Measurements from ENCODE around the gene ADK. TPM values are rescaled to one million over a fixed set of nuclear protein-coding genes. Genes with fewer than 3 reads are reported as not detected.

The ADK gene
- total and polyA plus RNA-seq, 2 of the 13 experiments (the other 11 are each of a cell fraction or from before 2014, with no cell fraction given) = 48.6 to 79.1 TPM

GRCh38 chr10:74150204-74150989 is 624 bp upstream of the ADK start, which contains the start of gene AP3M1 (continued):
- 0 out of 2 replicates have a peak, but pooled peaks have one; percentile 47 for TF ChIP-seq GMEB1 (CRISPR knock-in tag; IDR thresholded peaks at IDR 0.05; ENCODE audit: borderline replicate concordance)
- peak; percentile 73; the same call in 1 of the 2 replicates for TF ChIP-seq ZNF350 (CRISPR knock-in tag; IDR thresholded peaks at IDR 0.05; ENCODE audit: borderline replicate concordance, low read depth)
- TF ChIP-seq GABPB1 (CRISPR knock-in tag; IDR thresholded peaks at IDR 0.05) = peak; percentile 44
- TF ChIP-seq KLF16 (CRISPR knock-in tag; IDR thresholded peaks at IDR 0.05) = 0 out of 4 replicates have a peak, but pooled peaks of 1 of the 2 experiments have one; percentile 13
- peak; percentile 48; the same call in 1 of the 2 replicates for TF ChIP-seq ZNF605 (CRISPR knock-in tag; IDR thresholded peaks at IDR 0.05)
- 0 out of 2 replicates have a peak, but pooled peaks have one; percentile 14 for TF ChIP-seq ZSCAN9 (CRISPR knock-in tag; IDR thresholded peaks at IDR 0.05; ENCODE audit: borderline replicate concordance)
- peak; percentile 93 for TF ChIP-seq KDM5A (IDR thresholded peaks at IDR 0.05; ENCODE audit: borderline replicate concordance, low read length)
- no peak for TF ChIP-seq PATZ1 (CRISPR knock-in tag; IDR thresholded peaks at IDR 0.05)
- TF ChIP-seq PRDM15 (CRISPR knock-in tag; IDR thresholded peaks at IDR 0.05) = peak; percentile 95
- TF ChIP-seq ZNF335 (CRISPR knock-in tag; IDR thresholded peaks at IDR 0.05) = peak; percentile 99
- peak; percentile 40; the same call in 1 of the 2 replicates for TF ChIP-seq EED (CRISPR knock-in tag; IDR thresholded peaks at IDR 0.05)
